Lower leg skin (tissue), 4 donors: ENCODE measurements around the gene KIAA0930. TPM values are rescaled to one million over a fixed set of nuclear protein-coding genes. Genes with fewer than 3 reads are reported as not detected.
"Not testable (repeated sequence)": the region's sequence is repeated elsewhere in the genome, so short reads cannot be mapped to it uniquely, and the experiment has no call there.

ENCODE experiments used
- DNase-seq, 2 donors: peaks; one replicate each; pipeline ENCODE4 v3.0.0-alpha.2; 2019; ENCODE audit warnings: low spot score in 2 of 2
- H3K4me3 ChIP-seq: fragments of 200-600 bp; sonication (generic); 2 replicates; pipeline ENCODE4 v1.5.1; 2017; ENCODE audit warnings: mild to moderate bottlenecking, low read depth; ENCODE audit not compliant: poor library complexity, severe bottlenecking
- CTCF ChIP-seq, 3 donors: fragments of 450-650 bp; IDR thresholded peaks; one replicate each; pipeline ENCODE4 v1.5.1; 2016; ENCODE audit warnings: antibody characterized with exemption in 3 of 3, mild to moderate bottlenecking in 3 of 3, moderate library complexity in 2 of 3
- POLR2A ChIP-seq, 2 donors: fragments of 450-650 bp; IDR thresholded peaks; one replicate each; pipeline ENCODE4 v1.6.1; 2016 to 2017; ENCODE audit warnings: antibody characterized with exemption in 2 of 2, mild to moderate bottlenecking in 1 of 2, moderate library complexity in 1 of 2
- WGBS, 2 donors: methylation state at CpG; one replicate each; pipeline ENCODE4 v1.1.5; 2018; 5-methylcytosine and 5-hydroxymethylcytosine counted together
- intact Hi-C: fragments of 100-400 bp; cut with DNase I; formaldehyde crosslinking; loops from one replicate; pipeline ENCODE4 v1.15.0; 2023; ENCODE audit warnings: low total_unique reads
- total RNA-seq, 4 donors: library from RNA; depleted of rRNA; stranded (reverse); fragments of >200 nt; gene quantifications; one replicate each; pipeline ENCODE4 v1.1.0, GENCODE V29; 2016

KIAA0930 gene
- total RNA-seq, 4 donors from 2014 or later = 47.6 to 143 (median 96.8) TPM

DNA sequence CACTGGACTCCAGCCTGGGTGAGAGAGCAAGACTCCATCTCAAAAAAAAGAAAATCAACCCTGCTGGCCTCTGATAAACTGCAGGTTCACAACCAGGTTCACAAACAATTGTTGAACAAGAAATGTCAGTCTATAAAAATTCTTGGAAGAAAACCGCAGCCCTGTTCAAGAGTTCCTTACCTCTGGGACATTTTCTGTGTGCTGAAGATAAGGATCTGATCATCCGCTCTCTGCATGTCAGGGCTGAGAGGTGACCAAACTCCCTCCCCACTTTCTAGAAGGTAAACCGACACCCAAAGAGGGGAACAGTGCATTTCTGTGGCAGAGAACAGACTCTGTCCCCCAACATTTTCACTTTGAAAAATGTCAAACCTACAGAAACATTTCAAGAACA lies 39.9 kb upstream of the KIAA0930 start:
- no peak for DNase-seq
- intact Hi-C loops = no loop called here
- no peak overlapping the region for H3K4me3 ChIP-seq
- TF ChIP-seq POLR2A (IDR thresholded peaks at IDR 0.05) (no peak), CTCF (IDR thresholded peaks at IDR 0.05) (no peak)
- 73 to 78% methylated on average over 3 of the region's 3 CpGs for WGBS, 2 donors

DNA sequence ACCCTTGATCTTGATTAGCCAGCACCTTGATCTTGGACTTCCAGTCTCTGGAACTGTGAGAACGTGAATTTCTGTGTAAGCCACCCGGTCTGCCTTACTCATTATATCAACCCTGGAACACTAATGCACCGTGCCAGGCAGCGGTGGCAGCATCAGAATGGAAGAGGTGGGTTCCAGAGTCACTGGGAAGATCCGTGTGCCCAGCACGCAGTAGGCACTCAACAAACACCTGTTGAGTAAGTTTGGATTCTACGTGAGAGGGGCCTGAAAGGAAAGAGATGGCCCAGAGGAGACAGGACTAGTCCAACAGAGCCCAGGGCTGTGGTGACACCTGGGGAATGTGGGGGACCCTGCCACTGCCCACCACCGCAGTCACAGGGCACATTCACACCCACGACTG lies 37.4 kb upstream of the KIAA0930 start:
- intact Hi-C loops = no loop called here
- H3K4me3 ChIP-seq = no peak overlapping the region
- TF ChIP-seq POLR2A (IDR thresholded peaks at IDR 0.05) (no peak), CTCF (IDR thresholded peaks at IDR 0.05) (no peak)
- WGBS, 2 donors = 84 to 86% methylated on average over 9 of the region's 9 CpGs
- no peak for DNase-seq

- WGBS, 2 donors = 85% methylated on average over 7 of the region's 7 CpGs
- intact Hi-C loops, H3K4me3 ChIP-seq, DNase-seq: not testable (repeated sequence)
Measured at GRCh38 chr22:45277720-45278119, 37.0 kb upstream of the KIAA0930 start.

DNA sequence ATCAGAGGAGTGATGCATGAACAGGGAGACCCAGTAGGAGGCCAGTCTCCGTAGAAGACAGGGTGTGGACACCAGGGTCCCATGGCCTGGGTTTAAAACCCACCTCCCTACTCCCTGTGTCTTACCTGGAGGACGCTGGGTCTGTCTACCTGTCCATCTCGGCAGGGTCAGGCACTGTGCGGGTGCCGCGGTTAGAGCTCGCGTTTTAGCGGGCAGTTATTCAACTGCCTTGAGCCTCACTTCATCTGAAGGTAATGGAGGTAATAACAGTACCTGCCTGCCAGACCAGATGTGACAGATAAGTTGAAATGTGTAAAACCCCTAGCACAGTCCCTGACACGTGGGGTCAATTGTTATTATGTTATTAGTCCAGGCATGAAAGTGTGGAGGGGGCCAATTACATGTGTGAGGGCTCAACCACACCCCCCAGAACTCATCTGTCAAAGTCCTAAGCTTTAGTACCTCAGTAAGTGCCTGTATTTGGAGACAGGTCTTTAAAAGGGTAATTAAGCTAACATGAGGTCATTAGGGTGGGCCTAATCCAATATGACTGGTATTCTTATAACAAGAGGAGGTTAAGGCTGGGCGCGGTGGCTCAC lies 35.9 kb upstream of the KIAA0930 start:
- DNase-seq = no peak
- no peak overlapping the region for H3K4me3 ChIP-seq
- WGBS, 2 donors = 83 to 90% methylated on average over 12 of the region's 12 CpGs
- intact Hi-C loops = no loop called here
- no peak for TF ChIP-seq POLR2A (IDR thresholded peaks at IDR 0.05)
- TF ChIP-seq CTCF (IDR thresholded peaks at IDR 0.05) = no peak

GRCh38 chr22:45273452-45274075 lies 32.9 kb upstream of the KIAA0930 start:
- intact Hi-C loops = no loop called here
- H3K4me3 ChIP-seq = no peak overlapping the region
- 83 to 87% methylated on average over 14 to 15 of the region's 15 CpGs for WGBS, 2 donors
- DNase-seq = no peak
- TF ChIP-seq CTCF (IDR thresholded peaks at IDR 0.05) (no peak), POLR2A (IDR thresholded peaks at IDR 0.05) (no peak)

GRCh38 chr22:45272498-45272897 lies 31.8 kb upstream of the KIAA0930 start:
- intact Hi-C loops = no loop called here
- H3K4me3 ChIP-seq = no peak overlapping the region
- WGBS, 2 donors = 87 to 91% methylated on average over 7 of the region's 7 CpGs
- TF ChIP-seq POLR2A (IDR thresholded peaks at IDR 0.05) = no peak
- TF ChIP-seq CTCF (IDR thresholded peaks at IDR 0.05) = no peak
- DNase-seq = no peak
